Posterior cingulate gyrus (tissue), 11 donors: ENCODE measurements around the gene OBSCN.
A peak's percentile ranks its signal among the peaks of the same experiment; 100 is the strongest.
"Not testable (repeated sequence)": the region's sequence is repeated elsewhere in the genome, so short reads cannot be mapped to it uniquely, and the experiment has no call there.

Experiments used
- DNase-seq, 10 donors: peaks; one replicate each; pipeline versions ENCODE4 v3.0.0 to v3.0.0-alpha.2; 2020 to 2021; ENCODE audit warnings: mixed read lengths in 3 of 10
- intact Hi-C: fragments of 100-400 bp; cut with DNase I; formaldehyde crosslinking; loops from one replicate; pipeline ENCODE4 v1.15.1; 2023

Gene OBSCN

GRCh38 chr1:228180959-228181644, 26.7 kb upstream of the OBSCN start:
- DNase-seq, result peak in 1 of 10 donors; percentile 55
- intact Hi-C loops, result no loop called here

GRCh38 chr1:228181645-228182034, 26.2 kb upstream of the OBSCN start:
- DNase-seq, result no peak
- intact Hi-C loops, result no loop called here

- intact Hi-C loops, result no loop called here
- peak in 1 of 10 donors; percentile 63 for DNase-seq
Observed at GRCh38 chr1:228182296-228183030, 25.4 kb upstream of the OBSCN start.

GRCh38 chr1:228184152-228184551, 23.7 kb upstream of the OBSCN start:
- intact Hi-C loops, result no loop called here
- DNase-seq, result peak in 1 of 10 donors; percentile 43

GRCh38 chr1:228185641-228185965, 22.2 kb upstream of the OBSCN start:
- peak in 1 of 10 donors; percentile 38 for DNase-seq
- intact Hi-C loops, result no loop called here

GRCh38 chr1:228188249-228188648, 19.6 kb upstream of the OBSCN start:
- intact Hi-C loops, result not testable (repeated sequence)

GRCh38 chr1:228190182-228190581, 17.7 kb upstream of the OBSCN start:
- peak in 1 of 10 donors; percentile 58 for DNase-seq

More at GRCh38 chr1:228188249-228188648, 19.6 kb upstream of the OBSCN start:
- not testable (repeated sequence) for DNase-seq

GRCh38 chr1:228190778-228191177, 17.1 kb upstream of the OBSCN start:
- no peak for DNase-seq
- intact Hi-C loops, result no loop called here

More at GRCh38 chr1:228190182-228190581, 17.7 kb upstream of the OBSCN start:
- intact Hi-C loops, result no loop called here

- intact Hi-C loops, result no loop called here
- no peak for DNase-seq
Observed at GRCh38 chr1:228194436-228194835, 13.4 kb upstream of the OBSCN start.

- no peak for DNase-seq
- intact Hi-C loops, result no loop called here
Observed at GRCh38 chr1:228194921-228195812, 12.7 kb upstream of the OBSCN start.

GRCh38 chr1:228197555-228198147, 10.2 kb upstream of the OBSCN start:
- no peak for DNase-seq
- intact Hi-C loops, result no loop called here

GRCh38 chr1:228198977-228199590, 8.8 kb upstream of the OBSCN start:
- intact Hi-C loops, result no loop called here

GRCh38 chr1:228204958-228205357, 2.9 kb upstream of the OBSCN start:
- DNase-seq, result no peak
- intact Hi-C loops, result no loop called here

More at GRCh38 chr1:228198977-228199590, 8.8 kb upstream of the OBSCN start:
- DNase-seq, result no peak

GRCh38 chr1:228205526-228206436, 2.1 kb upstream of the OBSCN start:
- DNase-seq, result peak in 1 of 10 donors; percentile 60
- intact Hi-C loops, result no loop called here

GRCh38 chr1:228206582-228207351, 1.1 kb upstream of the OBSCN start:
- intact Hi-C loops, result no loop called here

GRCh38 chr1:228207381-228207810, 448 bp upstream of the OBSCN start:
- intact Hi-C loops, result no loop called here
- peak in 1 of 10 donors; percentile 82 for DNase-seq

More at GRCh38 chr1:228206582-228207351, 1.1 kb upstream of the OBSCN start:
- DNase-seq, result peak in 1 of 10 donors; percentile 70

- peak in 1 of 10 donors; percentile 58 for DNase-seq
- intact Hi-C loops, result no loop called here
Observed at GRCh38 chr1:228208831-228209551, 1.1 kb downstream of the OBSCN start.
